ENCODE measurements around the gene WNT2B. TPM values are rescaled to one million over a fixed set of nuclear protein-coding genes. Genes with fewer than 3 reads are reported as not detected.

The WNT2B gene
- total RNA-seq, 1 experiment from 2014 or later: 1.2 TPM

DNA sequence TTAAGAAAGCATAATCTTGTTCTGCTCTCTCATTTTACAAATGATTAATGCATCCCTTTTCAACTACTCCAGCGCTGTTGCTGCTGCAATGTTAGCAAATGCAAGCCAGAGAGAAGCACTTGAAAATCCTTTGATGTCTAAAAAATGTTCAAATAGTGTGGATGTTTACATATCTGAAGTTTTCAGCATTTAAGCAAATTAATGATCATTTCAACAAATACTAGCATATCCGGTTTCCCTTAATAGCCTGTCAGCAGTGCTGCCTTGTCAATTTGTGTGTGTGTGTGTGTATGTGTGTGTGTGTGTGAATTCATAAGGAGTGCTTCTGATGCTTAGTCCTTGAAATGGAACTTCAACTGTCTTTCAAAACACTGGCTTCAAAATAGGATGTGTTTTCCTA, 48.1 kb upstream of the WNT2B start (continued):
- TF ChIP-seq, protein P1, sequence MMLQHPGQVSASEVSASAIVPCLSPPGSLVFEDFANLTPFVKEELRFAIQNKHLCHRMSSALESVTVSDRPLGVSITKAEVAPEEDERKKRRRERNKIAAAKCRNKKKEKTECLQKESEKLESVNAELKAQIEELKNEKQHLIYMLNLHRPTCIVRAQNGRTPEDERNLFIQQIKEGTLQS (CRISPR knock-in tag; conservative IDR thresholded peaks at IDR 0.05): no peak
- TF ChIP-seq, protein P2, sequence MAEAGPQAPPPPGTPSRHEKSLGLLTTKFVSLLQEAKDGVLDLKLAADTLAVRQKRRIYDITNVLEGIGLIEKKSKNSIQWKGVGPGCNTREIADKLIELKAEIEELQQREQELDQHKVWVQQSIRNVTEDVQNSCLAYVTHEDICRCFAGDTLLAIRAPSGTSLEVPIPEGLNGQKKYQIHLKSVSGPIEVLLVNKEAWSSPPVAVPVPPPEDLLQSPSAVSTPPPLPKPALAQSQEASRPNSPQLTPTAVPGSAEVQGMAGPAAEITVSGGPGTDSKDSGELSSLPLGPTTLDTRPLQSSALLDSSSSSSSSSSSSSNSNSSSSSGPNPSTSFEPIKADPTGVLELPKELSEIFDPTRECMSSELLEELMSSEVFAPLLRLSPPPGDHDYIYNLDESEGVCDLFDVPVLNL (CRISPR knock-in tag; IDR thresholded peaks at IDR 0.05; ENCODE audit: borderline replicate concordance, low read depth): no peak
- TF ChIP-seq, protein P3, sequence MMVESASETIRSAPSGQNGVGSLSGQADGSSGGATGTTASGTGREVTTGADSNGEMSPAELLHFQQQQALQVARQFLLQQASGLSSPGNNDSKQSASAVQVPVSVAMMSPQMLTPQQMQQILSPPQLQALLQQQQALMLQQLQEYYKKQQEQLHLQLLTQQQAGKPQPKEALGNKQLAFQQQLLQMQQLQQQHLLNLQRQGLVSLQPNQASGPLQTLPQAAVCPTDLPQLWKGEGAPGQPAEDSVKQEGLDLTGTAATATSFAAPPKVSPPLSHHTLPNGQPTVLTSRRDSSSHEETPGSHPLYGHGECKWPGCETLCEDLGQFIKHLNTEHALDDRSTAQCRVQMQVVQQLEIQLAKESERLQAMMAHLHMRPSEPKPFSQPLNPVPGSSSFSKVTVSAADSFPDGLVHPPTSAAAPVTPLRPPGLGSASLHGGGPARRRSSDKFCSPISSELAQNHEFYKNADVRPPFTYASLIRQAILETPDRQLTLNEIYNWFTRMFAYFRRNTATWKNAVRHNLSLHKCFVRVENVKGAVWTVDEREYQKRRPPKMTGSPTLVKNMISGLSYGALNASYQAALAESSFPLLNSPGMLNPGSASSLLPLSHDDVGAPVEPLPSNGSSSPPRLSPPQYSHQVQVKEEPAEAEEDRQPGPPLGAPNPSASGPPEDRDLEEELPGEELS (CRISPR knock-in tag; IDR thresholded peaks at IDR 0.05): no peak
- no peak for TF ChIP-seq ATF1 (CRISPR knock-in tag; IDR thresholded peaks at IDR 0.05)
- no peak for TF ChIP-seq SMAD3 (CRISPR knock-in tag; IDR thresholded peaks at IDR 0.05; ENCODE audit: borderline replicate concordance)
- TF ChIP-seq, protein P4, sequence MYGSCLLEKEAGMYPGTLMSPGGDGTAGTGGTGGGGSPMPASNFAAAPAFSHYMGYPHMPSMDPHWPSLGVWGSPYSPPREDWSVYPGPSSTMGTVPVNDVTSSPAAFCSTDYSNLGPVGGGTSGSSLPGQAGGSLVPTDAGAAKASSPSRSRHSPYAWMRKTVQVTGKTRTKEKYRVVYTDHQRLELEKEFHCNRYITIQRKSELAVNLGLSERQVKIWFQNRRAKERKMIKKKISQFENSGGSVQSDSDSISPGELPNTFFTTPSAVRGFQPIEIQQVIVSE (CRISPR knock-in tag; IDR thresholded peaks at IDR 0.05; ENCODE audit: borderline replicate concordance): no peak
- no peak for TF ChIP-seq ZNF263 (CRISPR knock-in tag; IDR thresholded peaks at IDR 0.05; ENCODE audit: low read depth)
- no peak for TF ChIP-seq RORB (CRISPR knock-in tag; IDR thresholded peaks at IDR 0.05)

DNA sequence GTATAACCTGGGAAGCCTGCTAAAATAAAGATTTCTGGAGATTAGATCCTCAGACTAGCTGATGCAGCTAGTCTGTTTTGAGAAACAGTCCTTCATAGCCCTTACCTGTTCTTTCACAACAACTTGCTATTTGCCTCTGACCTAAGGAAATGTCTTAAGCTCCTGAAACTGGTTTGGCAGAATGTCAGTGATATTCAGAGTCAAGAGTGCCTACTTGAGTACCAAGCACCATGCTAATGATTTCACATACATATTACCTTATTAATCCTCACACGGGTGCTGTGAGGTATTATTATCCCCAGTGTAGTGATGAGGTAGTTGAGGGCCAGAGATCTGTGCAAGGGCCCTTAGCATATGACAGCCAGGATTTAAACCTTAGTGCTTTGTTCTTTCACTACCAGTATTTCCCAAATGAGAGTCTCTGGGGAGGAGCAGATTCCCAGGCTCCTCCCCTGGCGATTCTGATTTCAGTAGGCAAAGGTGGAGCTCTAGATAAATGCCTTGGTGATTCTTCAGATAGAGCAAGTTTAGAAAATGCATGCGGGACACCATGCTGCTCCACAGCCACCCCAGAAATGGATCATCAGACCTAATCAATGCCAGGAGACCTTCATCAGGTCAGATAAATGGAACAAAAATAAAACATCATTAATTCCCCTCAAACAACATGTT, 47.4 kb upstream of the WNT2B start:
- peaks cover 18% of the 10 kb centered on the region for H3K36me3 Mint-ChIP-seq
- TF ChIP-seq JUN (CRISPR knock-in tag; IDR thresholded peaks at IDR 0.05) (no peak), CREM (CRISPR knock-in tag; IDR thresholded peaks at IDR 0.05) (no peak), ZNF671 (CRISPR knock-in tag; IDR thresholded peaks at IDR 0.05) (no peak), NFE2L1 (CRISPR knock-in tag; IDR thresholded peaks at IDR 0.05) (no peak), ZNF219 (CRISPR knock-in tag; IDR thresholded peaks at IDR 0.05; ENCODE audit: borderline replicate concordance) (no peak), GTF2I (CRISPR knock-in tag; conservative IDR thresholded peaks at IDR 0.05) (no peak), ZBTB21 (CRISPR knock-in tag; IDR thresholded peaks at IDR 0.05; ENCODE audit: borderline replicate concordance) (no peak)
- TF ChIP-seq, protein P5, sequence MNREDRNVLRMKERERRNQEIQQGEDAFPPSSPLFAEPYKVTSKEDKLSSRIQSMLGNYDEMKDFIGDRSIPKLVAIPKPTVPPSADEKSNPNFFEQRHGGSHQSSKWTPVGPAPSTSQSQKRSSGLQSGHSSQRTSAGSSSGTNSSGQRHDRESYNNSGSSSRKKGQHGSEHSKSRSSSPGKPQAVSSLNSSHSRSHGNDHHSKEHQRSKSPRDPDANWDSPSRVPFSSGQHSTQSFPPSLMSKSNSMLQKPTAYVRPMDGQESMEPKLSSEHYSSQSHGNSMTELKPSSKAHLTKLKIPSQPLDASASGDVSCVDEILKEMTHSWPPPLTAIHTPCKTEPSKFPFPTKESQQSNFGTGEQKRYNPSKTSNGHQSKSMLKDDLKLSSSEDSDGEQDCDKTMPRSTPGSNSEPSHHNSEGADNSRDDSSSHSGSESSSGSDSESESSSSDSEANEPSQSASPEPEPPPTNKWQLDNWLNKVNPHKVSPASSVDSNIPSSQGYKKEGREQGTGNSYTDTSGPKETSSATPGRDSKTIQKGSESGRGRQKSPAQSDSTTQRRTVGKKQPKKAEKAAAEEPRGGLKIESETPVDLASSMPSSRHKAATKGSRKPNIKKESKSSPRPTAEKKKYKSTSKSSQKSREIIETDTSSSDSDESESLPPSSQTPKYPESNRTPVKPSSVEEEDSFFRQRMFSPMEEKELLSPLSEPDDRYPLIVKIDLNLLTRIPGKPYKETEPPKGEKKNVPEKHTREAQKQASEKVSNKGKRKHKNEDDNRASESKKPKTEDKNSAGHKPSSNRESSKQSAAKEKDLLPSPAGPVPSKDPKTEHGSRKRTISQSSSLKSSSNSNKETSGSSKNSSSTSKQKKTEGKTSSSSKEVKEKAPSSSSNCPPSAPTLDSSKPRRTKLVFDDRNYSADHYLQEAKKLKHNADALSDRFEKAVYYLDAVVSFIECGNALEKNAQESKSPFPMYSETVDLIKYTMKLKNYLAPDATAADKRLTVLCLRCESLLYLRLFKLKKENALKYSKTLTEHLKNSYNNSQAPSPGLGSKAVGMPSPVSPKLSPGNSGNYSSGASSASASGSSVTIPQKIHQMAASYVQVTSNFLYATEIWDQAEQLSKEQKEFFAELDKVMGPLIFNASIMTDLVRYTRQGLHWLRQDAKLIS (CRISPR knock-in tag; IDR thresholded peaks at IDR 0.05; ENCODE audit: borderline replicate concordance): no peak
- H3K4me3 Mint-ChIP-seq: peak overlapping the region; percentile 55
- CTCF ChIA-PET: interaction anchor here (0.6 to 1.4 kb wide), 9 partner anchors 29 to 758 kb away, joined by 3 to 13 read pairs (median 3); partner anchors contain the start of gene CTTNBP2NL
- H3K9me3 Mint-ChIP-seq: no peaks in the 10 kb centered on the region
- peaks cover 40% of the 10 kb centered on the region for H3K4me1 Mint-ChIP-seq
- DNase-seq (ENCODE audit: low spot score) (no peak), ATAC-seq (peak; percentile 21)
- H3K27ac Mint-ChIP-seq: peak overlapping the region; percentile 84
- H3K27me3 Mint-ChIP-seq (ENCODE audit: low read depth): peaks cover 14% of the 10 kb centered on the region
- POLR2A ChIA-PET: interaction anchor here (0.9 kb wide), 1 partner anchor 33 kb away, joined by 3 read pairs; no protein-coding TSS in a partner anchor

Measured in WTC11 (cell line).